ENCODE results near the gene COLEC11. TPM values are rescaled to one million over a fixed set of nuclear protein-coding genes. Genes with fewer than 3 reads are reported as not detected.

Gene COLEC11
- total RNA-seq, 2 experiments from 2014 or later: 0.47 TPM; not detected in 1

DNA sequence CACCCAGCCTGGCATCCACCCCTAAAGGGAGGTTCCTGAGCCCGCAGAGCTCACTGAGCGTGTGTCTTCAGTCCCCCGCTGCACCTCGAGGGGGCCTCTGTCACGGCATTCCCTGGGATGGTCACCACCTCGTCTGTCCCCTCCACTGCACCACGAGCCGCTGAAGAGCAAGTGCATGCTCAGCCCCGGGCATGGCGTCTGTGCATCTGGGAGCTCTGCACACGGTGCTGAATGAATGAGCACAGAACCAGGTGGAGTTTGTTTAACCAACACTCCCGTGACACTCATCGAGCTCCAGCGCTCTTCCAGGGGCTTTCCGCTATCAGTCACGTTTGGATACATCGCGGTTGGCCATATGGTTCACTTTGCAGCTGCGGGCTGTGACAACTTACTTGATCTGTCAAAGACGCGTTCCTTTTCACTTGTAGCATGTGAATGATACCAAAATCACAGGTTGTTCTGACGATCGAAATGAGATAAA lies 72.3 kb downstream of the COLEC11 start:
- Mint-ChIP-seq H3K36me3 (ENCODE audit: low read depth) (no peaks in the 10 kb centered on the region), H3K4me3 (no peak overlapping the region), H3K4me1 (ENCODE audit: low read depth) (no peaks in the 10 kb centered on the region), H3K27me3 (peaks cover 10% of the 10 kb centered on the region), H3K27ac (no peak overlapping the region), H3K9me3 (no peaks in the 10 kb centered on the region)
- Histone ChIP-seq H3K4me1 (ENCODE audit: insufficient read depth, low read length) (no peaks in the 10 kb centered on the region), H3K36me3 (ENCODE audit: insufficient read depth, low read length) (no peaks in the 10 kb centered on the region), H3K27ac (ENCODE audit: low read depth in 1 of 2, low read length in 2 of 2) (no peak overlapping the region), H3K27me3 (ENCODE audit: control insufficient read depth in 1 of 2, insufficient read depth in 2 of 2, low read length in 2 of 2) (no peaks in the 10 kb centered on the region), H3K4me3 (ENCODE audit: low read length) (no peak overlapping the region), H3K9me3 (ENCODE audit: control insufficient read depth in 1 of 2, insufficient read depth in 1 of 2, low read length in 2 of 2) (peaks cover 0 to 5% of the 10 kb centered on the region in 2 experiments)
- peak in 1 of 14 experiments; percentile 19 for DNase-seq
- ChIA-PET POLR2A (no interaction called here), CTCF (no interaction called here)
- intact Hi-C loops (cut with DNase I, micrococcal nuclease): no loop called here
- no peak for ATAC-seq (ENCODE audit: poor library complexity)
- TF ChIP-seq, protein P1, sequence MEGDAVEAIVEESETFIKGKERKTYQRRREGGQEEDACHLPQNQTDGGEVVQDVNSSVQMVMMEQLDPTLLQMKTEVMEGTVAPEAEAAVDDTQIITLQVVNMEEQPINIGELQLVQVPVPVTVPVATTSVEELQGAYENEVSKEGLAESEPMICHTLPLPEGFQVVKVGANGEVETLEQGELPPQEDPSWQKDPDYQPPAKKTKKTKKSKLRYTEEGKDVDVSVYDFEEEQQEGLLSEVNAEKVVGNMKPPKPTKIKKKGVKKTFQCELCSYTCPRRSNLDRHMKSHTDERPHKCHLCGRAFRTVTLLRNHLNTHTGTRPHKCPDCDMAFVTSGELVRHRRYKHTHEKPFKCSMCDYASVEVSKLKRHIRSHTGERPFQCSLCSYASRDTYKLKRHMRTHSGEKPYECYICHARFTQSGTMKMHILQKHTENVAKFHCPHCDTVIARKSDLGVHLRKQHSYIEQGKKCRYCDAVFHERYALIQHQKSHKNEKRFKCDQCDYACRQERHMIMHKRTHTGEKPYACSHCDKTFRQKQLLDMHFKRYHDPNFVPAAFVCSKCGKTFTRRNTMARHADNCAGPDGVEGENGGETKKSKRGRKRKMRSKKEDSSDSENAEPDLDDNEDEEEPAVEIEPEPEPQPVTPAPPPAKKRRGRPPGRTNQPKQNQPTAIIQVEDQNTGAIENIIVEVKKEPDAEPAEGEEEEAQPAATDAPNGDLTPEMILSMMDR (IDR thresholded peaks at IDR 0.05): no peak

DNA sequence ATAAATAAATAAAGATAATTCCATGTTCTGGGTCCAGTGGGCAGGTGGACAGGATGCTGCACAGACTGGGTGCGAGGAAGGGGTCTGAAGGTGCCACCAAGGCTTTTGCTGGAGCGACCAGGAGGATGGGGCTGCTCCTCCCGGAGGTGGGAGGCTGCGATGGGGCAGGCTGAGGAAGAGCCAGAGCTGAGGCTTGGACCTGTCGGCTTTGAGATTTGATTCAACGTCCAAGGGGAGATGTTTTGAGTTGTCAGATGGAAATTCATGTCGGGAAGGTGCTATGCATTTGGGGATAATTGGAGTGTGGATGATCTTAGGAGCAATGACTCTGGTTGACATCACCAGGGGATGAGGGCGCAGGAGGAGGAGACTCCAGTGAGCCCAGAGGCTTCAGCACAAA lies 74.7 kb downstream of the COLEC11 start:
- peaks cover 0 to 5% of the 10 kb centered on the region in 2 experiments for H3K9me3 ChIP-seq (ENCODE audit: control insufficient read depth in 1 of 2, insufficient read depth in 1 of 2, low read length in 2 of 2)
- TF ChIP-seq, protein P1 (IDR thresholded peaks at IDR 0.05): no peak
- H3K27ac Mint-ChIP-seq: no peak overlapping the region
- H3K27ac ChIP-seq (ENCODE audit: low read depth in 1 of 2, low read length in 2 of 2): no peak overlapping the region
- H3K27me3 Mint-ChIP-seq: peaks cover 10% of the 10 kb centered on the region
- H3K4me3 ChIP-seq (ENCODE audit: low read length): no peak overlapping the region
- ATAC-seq (ENCODE audit: poor library complexity): no peak
- no peaks in the 10 kb centered on the region for H3K27me3 ChIP-seq (ENCODE audit: control insufficient read depth in 1 of 2, insufficient read depth in 2 of 2, low read length in 2 of 2)
- H3K36me3 Mint-ChIP-seq (ENCODE audit: low read depth): no peaks in the 10 kb centered on the region
- no peaks in the 10 kb centered on the region for H3K4me1 ChIP-seq (ENCODE audit: insufficient read depth, low read length)
- H3K36me3 ChIP-seq (ENCODE audit: insufficient read depth, low read length): no peaks in the 10 kb centered on the region
- POLR2A ChIA-PET: no interaction called here
- intact Hi-C loops (cut with DNase I, micrococcal nuclease): no loop called here
- CTCF ChIA-PET: no interaction called here
- H3K4me3 Mint-ChIP-seq: no peak overlapping the region
- H3K4me1 Mint-ChIP-seq (ENCODE audit: low read depth): no peaks in the 10 kb centered on the region
- no peak for DNase-seq
- no peaks in the 10 kb centered on the region for H3K9me3 Mint-ChIP-seq

DNA sequence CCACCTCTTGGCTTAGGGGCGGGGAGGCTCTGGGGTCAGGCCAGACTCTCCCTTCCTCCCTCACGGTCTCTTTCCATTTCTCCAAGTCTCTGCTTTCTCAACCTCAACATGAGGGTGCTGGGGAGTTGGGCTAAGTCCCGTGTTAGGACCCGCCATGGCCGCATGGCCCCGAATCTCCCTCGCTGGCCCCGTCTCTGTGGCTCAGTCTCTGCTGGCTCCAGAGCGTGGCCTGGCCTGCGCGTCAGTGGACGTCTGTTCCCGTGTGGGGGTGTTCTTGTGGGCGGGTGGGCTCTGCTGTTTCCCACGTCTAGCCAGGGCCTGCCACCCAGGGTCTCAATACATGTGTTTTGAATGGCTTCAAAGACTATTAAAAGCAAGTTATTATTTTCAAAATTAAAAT lies 75.5 kb downstream of the COLEC11 start:
- ChIA-PET POLR2A (no interaction called here), CTCF (no interaction called here)
- Histone ChIP-seq H3K4me1 (ENCODE audit: insufficient read depth, low read length) (no peaks in the 10 kb centered on the region), H3K9me3 (ENCODE audit: control insufficient read depth in 1 of 2, insufficient read depth in 1 of 2, low read length in 2 of 2) (peaks cover 0 to 5% of the 10 kb centered on the region in 2 experiments), H3K4me3 (ENCODE audit: low read length) (no peak overlapping the region), H3K27me3 (ENCODE audit: control insufficient read depth in 1 of 2, insufficient read depth in 2 of 2, low read length in 2 of 2) (no peaks in the 10 kb centered on the region), H3K36me3 (ENCODE audit: insufficient read depth, low read length) (no peaks in the 10 kb centered on the region), H3K27ac (ENCODE audit: low read depth in 1 of 2, low read length in 2 of 2) (no peak overlapping the region)
- TF ChIP-seq, protein P1 (IDR thresholded peaks at IDR 0.05): no peak
- Mint-ChIP-seq H3K9me3 (no peaks in the 10 kb centered on the region), H3K4me1 (ENCODE audit: low read depth) (no peaks in the 10 kb centered on the region), H3K27me3 (peaks cover 10% of the 10 kb centered on the region), H3K4me3 (no peak overlapping the region), H3K27ac (no peak overlapping the region), H3K36me3 (ENCODE audit: low read depth) (no peaks in the 10 kb centered on the region)
- ATAC-seq (ENCODE audit: poor library complexity) (no peak), DNase-seq (no peak)
- intact Hi-C loops (cut with DNase I, micrococcal nuclease): no loop called here
